GM23338 (cell line): ENCODE measurements around the gene UNC79. TPM values are rescaled to one million over a fixed set of nuclear protein-coding genes. Genes with fewer than 3 reads are reported as not detected.
"Not testable (repeated sequence)": the region's sequence is repeated elsewhere in the genome, so short reads cannot be mapped to it uniquely, and the experiment has no call there.

Source experiments
- ATAC-seq: fragments of 200-7000 bp; cut with Tn5 transposase; 3 replicates; pipeline ENCODE4 v1.9.1; 2020
- DNase-seq: peaks from one replicate; pipeline ENCODE4 v3.0.0-alpha.2; 2015; ENCODE audit warnings: low spot score
- H2AFZ ChIP-seq: fragments of 200-600 bp; sonication (generic); 2 replicates; pipeline ENCODE4 v1.8.0; 2016; ENCODE audit warnings: antibody characterized with exemption, mild to moderate bottlenecking, moderate library complexity
- H3F3A ChIP-seq: fragments of 200-600 bp; sonication (generic); replicated peaks from 2 replicates; pipeline ENCODE4 v1.8.0; 2017; ENCODE audit warnings: antibody characterized with exemption, mixed run types, low read depth
- H3K27ac ChIP-seq: fragments of 200-600 bp; sonication (generic); 2 replicates; pipeline ENCODE4 v1.6.1; 2016; ENCODE audit warnings: low read depth
- H3K27me3 ChIP-seq: fragments of 200-600 bp; sonication (generic); 2 replicates; pipeline ENCODE4 v1.8.0; 2016; ENCODE audit warnings: mild to moderate bottlenecking, mixed run types, moderate library complexity; ENCODE audit not compliant: insufficient read depth
- H3K36me3 ChIP-seq: fragments of 200-600 bp; sonication (generic); 2 replicates; pipeline ENCODE4 v1.8.0; 2016; ENCODE audit warnings: mild to moderate bottlenecking; ENCODE audit not compliant: insufficient read depth
- H3K4me1 ChIP-seq: fragments of 200-600 bp; sonication (generic); 2 replicates; pipeline ENCODE4 v1.8.0; 2016; ENCODE audit warnings: mild to moderate bottlenecking, moderate library complexity; ENCODE audit not compliant: insufficient read depth
- H3K4me2 ChIP-seq: fragments of 200-600 bp; sonication (generic); 2 replicates; pipeline ENCODE4 v1.7.1; 2017; ENCODE audit warnings: mixed run types
- H3K4me3 ChIP-seq: fragments of 200-600 bp; sonication (generic); 2 replicates; pipeline ENCODE4 v1.6.1; 2016; ENCODE audit warnings: mixed run types
- H3K79me2 ChIP-seq: fragments of 200-600 bp; sonication (generic); replicated peaks from 2 replicates; pipeline ENCODE4 v1.8.0; 2017; ENCODE audit warnings: mild to moderate bottlenecking; ENCODE audit not compliant: insufficient read depth
- H3K9me2 ChIP-seq: fragments of 200-600 bp; sonication (generic); 2 replicates; pipeline ENCODE4 v1.8.0; 2017; ENCODE audit not compliant: insufficient read depth
- H4K20me1 ChIP-seq: fragments of 200-600 bp; sonication (generic); replicated peaks from 2 replicates; pipeline ENCODE4 v1.8.0; 2017; ENCODE audit warnings: mild to moderate bottlenecking; ENCODE audit not compliant: insufficient read depth
- H3K27ac Mint-ChIP-seq: 2 replicates; pipeline ENCODE4 v1.8.0; 2020; ENCODE audit warnings: inconsistent platforms, mild to moderate bottlenecking, moderate library complexity, mixed read lengths
- H3K27me3 Mint-ChIP-seq: 3 replicates; pipeline ENCODE4 v1.8.0; 2022; ENCODE audit warnings: low read depth, mild to moderate bottlenecking, moderate library complexity, mixed read lengths, inconsistent platforms; ENCODE audit not compliant: insufficient read depth, poor library complexity
- H3K36me3 Mint-ChIP-seq: 3 replicates; pipeline ENCODE4 v1.8.0; 2021; ENCODE audit warnings: low read depth, mild to moderate bottlenecking, inconsistent platforms, moderate library complexity, mixed read lengths
- H3K4me1 Mint-ChIP-seq: 3 replicates; pipeline ENCODE4 v1.8.0; 2020; ENCODE audit warnings: mild to moderate bottlenecking, inconsistent platforms, mixed read lengths
- H3K4me3 Mint-ChIP-seq: 3 replicates; pipeline ENCODE4 v1.8.0; 2021; ENCODE audit warnings: moderate library complexity, mild to moderate bottlenecking, inconsistent platforms, mixed read lengths
- H3K9me3 Mint-ChIP-seq: 3 replicates; pipeline ENCODE4 v1.8.0; 2020; ENCODE audit warnings: moderate library complexity, mild to moderate bottlenecking, inconsistent platforms, mixed read lengths
- CREB1 ChIP-seq: fragments of 250-450 bp; sonication (Bioruptor Pico); IDR thresholded peaks from 2 replicates; pipeline ENCODE4 v1.5.0; 2020; ENCODE audit warnings: low read depth, mild to moderate bottlenecking, moderate library complexity
- EZH2phosphoT487 ChIP-seq: fragments of 200-600 bp; sonication (generic); IDR thresholded peaks from one replicate; pipeline ENCODE4 v1.8.1; 2018; ENCODE audit warnings: antibody characterized with exemption; ENCODE audit not compliant: unreplicated experiment
- STAT1 ChIP-seq: IDR thresholded peaks from one replicate; pipeline ENCODE4 v1.6.1; 2016; ENCODE audit warnings: antibody characterized with exemption; ENCODE audit not compliant: unreplicated experiment
- polyA plus RNA-seq: library from polyadenylated mRNA; unstranded; fragments of >200 nt; fragmentation: Nextera tagmentation; extraction: Ambion mirVana; gene quantifications from 2 replicates; pipeline ENCODE4 v1.2.1, GENCODE V29; 2016
- total RNA-seq: library from RNA; depleted of rRNA; stranded (reverse); fragments of >200 nt; shearing (Covaris generic); gene quantifications from 2 replicates; pipeline ENCODE4 v1.2.3, GENCODE V29; 2014
- TF ChIP-seq, protein P1 (sequence below), 2 experiments: fragments of 200-600 bp in 1 of 2; sonication (generic) in 1 of 2; conservative IDR thresholded peaks; 2 replicates each; pipeline versions ENCODE4 v1.5.1 to v1.6.1; 2016 to 2017; ENCODE audit warnings: antibody characterized with exemption in 2 of 2, low read depth in 2 of 2, mild to moderate bottlenecking in 2 of 2, moderate library complexity in 1 of 2
- TF ChIP-seq, protein P2 (sequence below): IDR thresholded peaks from 2 replicates; pipeline ENCODE4 v1.6.1; 2016; ENCODE audit warnings: antibody characterized with exemption
- TF ChIP-seq, protein P3 (sequence below): IDR thresholded peaks from one replicate; pipeline ENCODE4 v1.6.1; 2018; ENCODE audit warnings: antibody characterized with exemption; ENCODE audit not compliant: unreplicated experiment

UNC79 gene
- total and polyA plus RNA-seq, 2 experiments from 2014 or later = 1.8 to 3.6 TPM

DNA sequence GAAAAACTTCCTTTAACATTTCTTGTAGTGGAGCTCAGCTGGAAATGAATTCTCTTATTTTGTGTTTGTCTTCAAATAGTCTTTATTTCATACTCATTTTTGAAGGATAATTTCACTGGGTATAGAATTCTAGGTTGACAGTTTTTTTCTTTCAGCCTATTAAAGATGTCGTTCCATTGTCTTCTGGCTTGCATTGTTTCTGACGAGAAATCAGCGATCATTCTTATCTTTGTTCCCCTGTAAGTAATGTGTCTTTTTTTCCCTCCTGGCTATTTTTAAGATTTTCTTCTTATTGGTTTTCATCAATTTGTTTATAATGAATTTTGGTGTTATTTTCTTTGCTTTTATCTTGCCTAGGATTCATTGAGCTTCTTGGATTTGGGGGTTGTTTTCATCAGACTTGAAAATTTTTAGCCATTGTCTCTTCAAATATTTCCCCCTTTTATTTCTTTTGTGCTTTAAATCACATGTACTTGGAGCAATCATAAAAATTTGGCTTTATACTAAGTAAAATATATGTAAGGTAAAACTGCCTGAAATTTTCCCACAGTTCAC, 89.4 kb downstream of the UNC79 start (continued):
- TF ChIP-seq, protein P1, sequence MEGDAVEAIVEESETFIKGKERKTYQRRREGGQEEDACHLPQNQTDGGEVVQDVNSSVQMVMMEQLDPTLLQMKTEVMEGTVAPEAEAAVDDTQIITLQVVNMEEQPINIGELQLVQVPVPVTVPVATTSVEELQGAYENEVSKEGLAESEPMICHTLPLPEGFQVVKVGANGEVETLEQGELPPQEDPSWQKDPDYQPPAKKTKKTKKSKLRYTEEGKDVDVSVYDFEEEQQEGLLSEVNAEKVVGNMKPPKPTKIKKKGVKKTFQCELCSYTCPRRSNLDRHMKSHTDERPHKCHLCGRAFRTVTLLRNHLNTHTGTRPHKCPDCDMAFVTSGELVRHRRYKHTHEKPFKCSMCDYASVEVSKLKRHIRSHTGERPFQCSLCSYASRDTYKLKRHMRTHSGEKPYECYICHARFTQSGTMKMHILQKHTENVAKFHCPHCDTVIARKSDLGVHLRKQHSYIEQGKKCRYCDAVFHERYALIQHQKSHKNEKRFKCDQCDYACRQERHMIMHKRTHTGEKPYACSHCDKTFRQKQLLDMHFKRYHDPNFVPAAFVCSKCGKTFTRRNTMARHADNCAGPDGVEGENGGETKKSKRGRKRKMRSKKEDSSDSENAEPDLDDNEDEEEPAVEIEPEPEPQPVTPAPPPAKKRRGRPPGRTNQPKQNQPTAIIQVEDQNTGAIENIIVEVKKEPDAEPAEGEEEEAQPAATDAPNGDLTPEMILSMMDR (conservative IDR thresholded peaks at IDR 0.05; ENCODE audit: low read depth in 2 of 2) = no peak
- TF ChIP-seq STAT1 = no peak
- TF ChIP-seq, protein P2, sequence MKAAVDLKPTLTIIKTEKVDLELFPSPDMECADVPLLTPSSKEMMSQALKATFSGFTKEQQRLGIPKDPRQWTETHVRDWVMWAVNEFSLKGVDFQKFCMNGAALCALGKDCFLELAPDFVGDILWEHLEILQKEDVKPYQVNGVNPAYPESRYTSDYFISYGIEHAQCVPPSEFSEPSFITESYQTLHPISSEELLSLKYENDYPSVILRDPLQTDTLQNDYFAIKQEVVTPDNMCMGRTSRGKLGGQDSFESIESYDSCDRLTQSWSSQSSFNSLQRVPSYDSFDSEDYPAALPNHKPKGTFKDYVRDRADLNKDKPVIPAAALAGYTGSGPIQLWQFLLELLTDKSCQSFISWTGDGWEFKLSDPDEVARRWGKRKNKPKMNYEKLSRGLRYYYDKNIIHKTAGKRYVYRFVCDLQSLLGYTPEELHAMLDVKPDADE = no peak
- TF ChIP-seq EZH2phosphoT487 = no peak

DNA sequence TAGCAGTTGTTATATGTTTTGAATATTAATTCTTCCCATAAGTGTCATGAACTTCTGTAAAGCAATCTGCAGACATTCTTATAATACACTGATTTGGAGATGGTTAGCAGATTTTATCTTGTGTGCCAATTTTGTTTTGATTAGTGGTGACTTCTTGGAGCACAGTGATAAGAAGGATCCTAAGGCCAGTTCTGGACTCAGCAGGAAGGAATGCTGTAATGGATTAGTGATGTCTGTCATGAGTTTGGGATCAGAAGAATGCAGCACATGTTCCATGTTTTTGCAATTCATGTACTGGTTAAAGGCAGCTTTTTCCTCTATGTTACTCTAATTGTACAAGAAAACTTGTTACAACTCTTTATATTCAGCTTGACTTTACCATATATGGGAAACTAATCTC, 91.5 kb downstream of the UNC79 start:
- no peak for ATAC-seq
- H3K4me1 ChIP-seq = peaks cover 19% of the 10 kb centered on the region
- TF ChIP-seq, protein P3, sequence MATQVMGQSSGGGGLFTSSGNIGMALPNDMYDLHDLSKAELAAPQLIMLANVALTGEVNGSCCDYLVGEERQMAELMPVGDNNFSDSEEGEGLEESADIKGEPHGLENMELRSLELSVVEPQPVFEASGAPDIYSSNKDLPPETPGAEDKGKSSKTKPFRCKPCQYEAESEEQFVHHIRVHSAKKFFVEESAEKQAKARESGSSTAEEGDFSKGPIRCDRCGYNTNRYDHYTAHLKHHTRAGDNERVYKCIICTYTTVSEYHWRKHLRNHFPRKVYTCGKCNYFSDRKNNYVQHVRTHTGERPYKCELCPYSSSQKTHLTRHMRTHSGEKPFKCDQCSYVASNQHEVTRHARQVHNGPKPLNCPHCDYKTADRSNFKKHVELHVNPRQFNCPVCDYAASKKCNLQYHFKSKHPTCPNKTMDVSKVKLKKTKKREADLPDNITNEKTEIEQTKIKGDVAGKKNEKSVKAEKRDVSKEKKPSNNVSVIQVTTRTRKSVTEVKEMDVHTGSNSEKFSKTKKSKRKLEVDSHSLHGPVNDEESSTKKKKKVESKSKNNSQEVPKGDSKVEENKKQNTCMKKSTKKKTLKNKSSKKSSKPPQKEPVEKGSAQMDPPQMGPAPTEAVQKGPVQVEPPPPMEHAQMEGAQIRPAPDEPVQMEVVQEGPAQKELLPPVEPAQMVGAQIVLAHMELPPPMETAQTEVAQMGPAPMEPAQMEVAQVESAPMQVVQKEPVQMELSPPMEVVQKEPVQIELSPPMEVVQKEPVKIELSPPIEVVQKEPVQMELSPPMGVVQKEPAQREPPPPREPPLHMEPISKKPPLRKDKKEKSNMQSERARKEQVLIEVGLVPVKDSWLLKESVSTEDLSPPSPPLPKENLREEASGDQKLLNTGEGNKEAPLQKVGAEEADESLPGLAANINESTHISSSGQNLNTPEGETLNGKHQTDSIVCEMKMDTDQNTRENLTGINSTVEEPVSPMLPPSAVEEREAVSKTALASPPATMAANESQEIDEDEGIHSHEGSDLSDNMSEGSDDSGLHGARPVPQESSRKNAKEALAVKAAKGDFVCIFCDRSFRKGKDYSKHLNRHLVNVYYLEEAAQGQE = no peak
- TF ChIP-seq CREB1 (CRISPR knock-in tag) = no peak
- H3K27ac ChIP-seq = no peak overlapping the region
- DNase-seq = no peak
- no peaks in the 10 kb centered on the region for H3F3A ChIP-seq
- Mint-ChIP-seq H3K27ac (no peak overlapping the region), H3K4me3 (no peak overlapping the region), H3K27me3 (peaks cover 1% of the 10 kb centered on the region), H3K9me3 (peaks cover 55% of the 10 kb centered on the region), H3K4me1 (peaks cover 16% of the 10 kb centered on the region), H3K36me3 (peaks cover 54% of the 10 kb centered on the region)
- no peaks in the 10 kb centered on the region for H3K79me2 ChIP-seq
- H4K20me1 ChIP-seq = no peaks in the 10 kb centered on the region
- no peaks in the 10 kb centered on the region for H3K27me3 ChIP-seq
- H3K9me2 ChIP-seq = no peaks in the 10 kb centered on the region
- no peak overlapping the region for H3K4me3 ChIP-seq
- H2AFZ ChIP-seq = no peak overlapping the region
- H3K4me2 ChIP-seq = no peak overlapping the region
- peaks cover 22% of the 10 kb centered on the region; the same call in 1 of the 2 replicates for H3K36me3 ChIP-seq

DNA sequence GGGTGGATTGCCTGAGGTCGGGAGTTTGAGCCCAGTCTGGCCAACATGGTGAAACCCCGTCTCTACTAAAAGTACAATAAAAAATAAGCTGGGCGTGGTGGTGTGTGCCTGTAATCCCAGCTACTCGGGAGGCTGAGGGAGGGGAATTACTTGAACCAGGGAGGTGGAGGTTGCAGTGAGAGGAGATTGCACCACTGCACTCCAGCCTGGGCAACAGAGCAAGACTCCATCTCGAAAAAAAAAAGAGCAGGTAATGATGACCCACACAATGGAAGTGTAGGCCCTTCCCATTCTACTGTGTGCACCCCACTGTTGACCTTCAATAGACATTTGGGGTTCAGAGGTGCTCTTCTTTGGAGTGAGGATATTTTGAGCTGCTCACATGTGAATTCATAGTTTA, 94.5 kb downstream of the UNC79 start:
- not testable (repeated sequence) for H3K27me3 Mint-ChIP-seq, H3K4me3 ChIP-seq, H3K27me3 ChIP-seq, H3K4me2 ChIP-seq, ATAC-seq, H2AFZ ChIP-seq, H3K27ac ChIP-seq, DNase-seq, H4K20me1 ChIP-seq, H3K4me3 Mint-ChIP-seq, H3K79me2 ChIP-seq, H3K27ac Mint-ChIP-seq, H3F3A ChIP-seq, H3K36me3 ChIP-seq, H3K9me2 ChIP-seq
- peaks cover 29% of the 10 kb centered on the region for H3K4me1 Mint-ChIP-seq
- H3K4me1 ChIP-seq = peaks cover 29% of the 10 kb centered on the region
- peaks cover 25% of the 10 kb centered on the region for H3K36me3 Mint-ChIP-seq
- H3K9me3 Mint-ChIP-seq = peaks cover 25% of the 10 kb centered on the region
